Nephron progenitor cell (in vitro differentiated cells): ENCODE data around the gene ARL13B.
"Not testable (repeated sequence)": the region's sequence is repeated elsewhere in the genome, so short reads cannot be mapped to it uniquely, and the experiment has no call there.

Source experiments
- DNase-seq: peaks from one replicate; pipeline ENCODE4 v3.0.0; 2021
- H3K27ac Mint-ChIP-seq: 2 replicates; pipeline ENCODE4 v1.8.0; 2021; ENCODE audit warnings: mild to moderate bottlenecking, moderate library complexity, mixed read lengths
- H3K27me3 Mint-ChIP-seq: 2 replicates; pipeline ENCODE4 v1.8.0; 2021; ENCODE audit warnings: mild to moderate bottlenecking, low read depth, mixed read lengths; ENCODE audit not compliant: poor library complexity
- H3K36me3 Mint-ChIP-seq: 2 replicates; pipeline ENCODE4 v1.8.0; 2021; ENCODE audit warnings: low read depth, mixed read lengths
- H3K4me1 Mint-ChIP-seq: 2 replicates; pipeline ENCODE4 v1.8.0; 2021; ENCODE audit warnings: mixed read lengths
- H3K4me3 Mint-ChIP-seq: 2 replicates; pipeline ENCODE4 v1.8.0; 2021; ENCODE audit warnings: mild to moderate bottlenecking, moderate library complexity, mixed read lengths
- H3K9me3 Mint-ChIP-seq: 2 replicates; pipeline ENCODE4 v1.8.0; 2021; ENCODE audit warnings: mild to moderate bottlenecking, moderate library complexity, mixed read lengths
- CTCF ChIP-seq: fragments of 200-600 bp; sonication (generic); IDR thresholded peaks from 2 replicates; pipeline ENCODE4 v1.5.0; 2021; ENCODE audit warnings: antibody characterized with exemption

ARL13B gene

GRCh38 chr3:94036909-94037507, 57.1 kb downstream of the ARL13B start:
- no peak for DNase-seq
- no peaks in the 10 kb centered on the region for H3K27me3 Mint-ChIP-seq
- H3K9me3 Mint-ChIP-seq, result no peaks in the 10 kb centered on the region
- no peak overlapping the region for H3K4me3 Mint-ChIP-seq
- no peaks in the 10 kb centered on the region for H3K4me1 Mint-ChIP-seq
- H3K36me3 Mint-ChIP-seq, result peaks cover 44% of the 10 kb centered on the region
- peak; percentile 35 for TF ChIP-seq CTCF
- no peak overlapping the region for H3K27ac Mint-ChIP-seq

- peaks cover 10% of the 10 kb centered on the region for H3K4me1 Mint-ChIP-seq
- no peak overlapping the region for H3K4me3 Mint-ChIP-seq
- no peak overlapping the region for H3K27ac Mint-ChIP-seq
- peaks cover 71% of the 10 kb centered on the region for H3K36me3 Mint-ChIP-seq
- peaks cover 4% of the 10 kb centered on the region for H3K27me3 Mint-ChIP-seq
- no peak for DNase-seq
- H3K9me3 Mint-ChIP-seq, result peaks cover 36% of the 10 kb centered on the region
- TF ChIP-seq CTCF, result no peak
Measured at GRCh38 chr3:94043285-94043684, 63.3 kb downstream of the ARL13B start.

- DNase-seq, H3K27me3 Mint-ChIP-seq, H3K27ac Mint-ChIP-seq, H3K4me3 Mint-ChIP-seq, H3K4me1 Mint-ChIP-seq: not testable (repeated sequence)
- Mint-ChIP-seq H3K9me3 (peaks cover 36% of the 10 kb centered on the region), H3K36me3 (peaks cover 70% of the 10 kb centered on the region)
Measured at GRCh38 chr3:94044100-94044936, 64.4 kb downstream of the ARL13B start.

GRCh38 chr3:94046533-94046932, 66.6 kb downstream of the ARL13B start:
- TF ChIP-seq CTCF, result no peak
- H3K27ac Mint-ChIP-seq, result no peak overlapping the region
- peaks cover 10% of the 10 kb centered on the region for H3K4me1 Mint-ChIP-seq
- H3K9me3 Mint-ChIP-seq, result peaks cover 36% of the 10 kb centered on the region
- peaks cover 4% of the 10 kb centered on the region for H3K27me3 Mint-ChIP-seq
- no peak overlapping the region for H3K4me3 Mint-ChIP-seq
- DNase-seq, result no peak
- peaks cover 51% of the 10 kb centered on the region for H3K36me3 Mint-ChIP-seq

GRCh38 chr3:94049267-94049666, 69.3 kb downstream of the ARL13B start:
- H3K27ac Mint-ChIP-seq, result no peak overlapping the region
- H3K4me1 Mint-ChIP-seq, result peaks cover 10% of the 10 kb centered on the region

More at GRCh38 chr3:94049267-94049666, 69.3 kb downstream of the ARL13B start:
- no peak for TF ChIP-seq CTCF
- Mint-ChIP-seq H3K36me3 (peaks cover 28% of the 10 kb centered on the region), H3K4me3 (no peak overlapping the region), H3K27me3 (peaks cover 4% of the 10 kb centered on the region), H3K9me3 (peaks cover 16% of the 10 kb centered on the region)
- no peak for DNase-seq
